Stimulated activated CD4-positive, alpha-beta T cell treated with anti-CD3 and anti-CD28 coated beads, TNF-alpha, amount 100 ng/mL, for 24 hours (primary cell): Measurements from ENCODE around the gene SDS.

Experiments
- DNase-seq, 3 experiments: peaks; one replicate each; pipeline ENCODE4 v3.0.0-alpha.2; 2020; ENCODE audit warnings: low read depth in 3 of 3

SDS gene

DNA sequence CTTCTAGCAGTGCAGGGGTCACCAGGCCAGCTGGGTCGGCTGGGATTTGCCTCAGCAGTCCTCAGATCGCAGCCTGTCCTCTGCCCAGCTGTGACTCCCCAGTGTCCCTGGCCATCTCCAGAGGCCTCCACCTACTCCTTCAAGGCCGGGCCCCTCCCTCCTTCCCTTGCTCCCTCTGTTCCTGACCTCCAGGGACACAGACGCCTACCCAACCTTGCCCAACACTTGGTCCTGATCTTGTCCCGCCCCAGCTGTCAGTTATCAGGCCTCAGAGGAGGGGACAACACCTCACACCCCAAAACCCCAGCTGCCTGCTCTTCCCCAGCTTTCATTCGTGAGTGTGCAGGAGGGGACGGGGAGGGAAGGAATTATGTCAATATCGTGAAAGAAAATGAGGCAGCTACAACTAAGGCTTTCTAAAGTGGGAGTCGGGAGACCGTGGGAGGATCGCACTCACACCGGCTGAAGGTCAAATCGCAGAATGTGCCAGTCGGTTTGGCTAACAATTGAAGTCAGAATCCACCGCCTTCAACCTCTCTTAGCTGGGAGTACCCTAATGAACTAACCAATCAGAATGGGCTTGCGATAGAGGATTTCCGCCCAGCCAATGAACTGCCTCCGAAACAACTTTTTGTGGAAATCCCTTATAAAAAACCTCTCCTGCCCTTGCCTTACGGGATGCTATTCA is 54.7 kb downstream of the SDS start:
- DNase-seq: no peak

DNA sequence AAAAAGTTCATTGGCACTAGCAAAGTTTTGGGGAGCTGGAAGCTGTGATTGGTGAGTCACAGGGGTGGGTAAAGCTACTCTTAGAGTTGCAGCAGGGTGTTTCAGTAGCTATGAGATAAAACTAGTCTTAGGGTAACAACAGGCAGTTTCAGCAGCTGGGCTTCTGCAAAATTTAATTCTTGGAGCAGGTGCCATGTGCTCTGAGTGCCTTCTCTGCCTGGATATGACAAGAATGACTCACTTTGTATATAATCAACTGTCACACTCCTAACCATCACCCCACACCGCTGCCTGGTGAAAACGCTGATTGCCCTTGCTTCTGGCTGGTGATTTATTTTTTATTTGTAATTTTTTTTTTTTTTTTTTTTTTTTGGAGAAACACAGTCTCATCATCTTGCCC is 55.8 kb downstream of the SDS start:
- no peak for DNase-seq

DNA sequence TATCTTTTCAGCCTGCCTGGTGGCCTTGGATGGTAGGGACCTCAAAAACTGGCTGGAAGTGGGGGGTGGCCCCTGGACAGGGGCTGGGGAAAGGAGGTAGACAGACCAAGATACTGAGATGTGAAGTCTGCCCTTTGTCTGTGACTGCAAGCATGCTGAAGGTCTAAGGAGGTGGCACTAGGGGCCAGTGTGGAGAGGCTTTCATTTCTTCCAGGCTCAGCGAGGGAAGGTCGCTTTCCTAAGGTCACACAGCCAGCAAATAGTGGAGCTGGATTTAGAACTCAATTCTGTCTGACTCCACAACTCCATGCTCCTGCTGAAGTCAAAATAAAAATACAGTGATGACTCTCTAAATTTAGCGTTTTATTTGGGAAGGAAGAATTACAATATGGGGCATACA is 56.6 kb downstream of the SDS start:
- DNase-seq: no peak

DNA sequence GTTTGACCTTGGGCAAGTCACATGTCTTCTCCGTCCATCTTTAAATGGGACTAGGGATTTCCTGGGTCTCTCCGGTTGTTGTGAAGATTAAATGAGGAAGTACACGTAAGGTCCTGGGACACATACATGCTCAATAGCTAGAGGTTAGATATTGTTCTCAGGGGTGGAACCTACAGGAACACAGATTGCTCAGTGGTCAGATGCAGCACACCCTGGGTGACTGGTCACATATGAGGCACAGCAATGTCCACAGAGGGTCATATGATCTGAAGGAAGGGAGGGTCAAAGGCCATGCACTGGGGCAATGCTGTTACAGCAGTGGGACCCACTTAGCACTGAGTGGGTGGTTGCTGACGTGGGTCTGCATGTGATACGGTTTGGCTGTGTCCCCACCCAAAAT is 57.3 kb downstream of the SDS start:
- no peak for DNase-seq

DNA sequence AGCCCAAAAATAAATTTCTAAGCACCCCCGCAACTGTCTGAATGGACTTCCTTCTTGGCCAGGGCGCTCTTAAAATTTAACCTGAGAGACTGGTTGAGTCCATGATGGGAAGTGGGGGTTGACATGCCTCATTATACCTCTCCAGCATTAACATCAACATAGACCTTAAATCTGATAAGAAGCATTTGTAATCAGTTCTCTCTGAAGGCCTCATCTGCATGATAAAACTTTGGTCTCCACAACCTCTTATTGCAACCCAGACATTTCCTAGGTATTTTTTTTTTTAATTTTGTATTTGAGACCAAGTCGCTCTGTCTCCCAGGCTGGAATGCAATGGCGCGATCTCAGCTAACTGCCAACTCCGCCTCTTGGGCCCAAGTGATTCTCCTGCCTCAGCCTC is 58.4 kb downstream of the SDS start:
- DNase-seq: no peak
